22Rv1 (cell line): ENCODE measurements around the gene PPIF.
"Not testable (repeated sequence)": the region's sequence is repeated elsewhere in the genome, so short reads cannot be mapped to it uniquely, and the experiment has no call there.

Source experiments
- H3K27ac ChIP-seq: fragments of 450-650 bp; 2 replicates; pipeline ENCODE4 v1.5.1; 2017
- ZFX ChIP-seq: fragments of 450-650 bp; IDR thresholded peaks from 2 replicates; pipeline ENCODE4 v1.6.1; 2017; ENCODE audit warnings: antibody characterized with exemption, borderline replicate concordance
- TF ChIP-seq, protein P1 (sequence below): fragments of 450-650 bp; IDR thresholded peaks from 2 replicates; pipeline ENCODE4 v1.5.1; 2017; ENCODE audit warnings: mild to moderate bottlenecking

The PPIF gene

DNA sequence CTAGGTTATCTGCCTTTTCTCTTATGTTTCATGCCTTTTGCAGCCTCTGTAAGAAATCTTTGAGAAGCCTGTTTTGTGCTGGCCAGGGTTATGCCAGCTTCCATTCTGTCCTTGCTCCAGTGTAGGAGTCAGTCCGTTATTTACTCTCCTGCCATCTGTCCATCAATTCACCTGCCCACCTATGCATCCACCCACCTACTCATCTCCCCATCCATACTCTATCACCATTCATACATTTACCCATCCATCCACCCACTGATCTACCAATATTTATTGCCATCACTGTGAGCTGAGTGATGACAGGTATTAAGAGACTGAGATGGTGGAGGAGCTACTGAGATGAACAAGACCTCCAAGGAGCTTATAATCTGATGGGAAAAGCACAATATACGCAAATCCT, 12.7 kb upstream of the PPIF start:
- H3K27ac ChIP-seq = no peak overlapping the region
- TF ChIP-seq ZFX = no peak
- TF ChIP-seq, protein P1, sequence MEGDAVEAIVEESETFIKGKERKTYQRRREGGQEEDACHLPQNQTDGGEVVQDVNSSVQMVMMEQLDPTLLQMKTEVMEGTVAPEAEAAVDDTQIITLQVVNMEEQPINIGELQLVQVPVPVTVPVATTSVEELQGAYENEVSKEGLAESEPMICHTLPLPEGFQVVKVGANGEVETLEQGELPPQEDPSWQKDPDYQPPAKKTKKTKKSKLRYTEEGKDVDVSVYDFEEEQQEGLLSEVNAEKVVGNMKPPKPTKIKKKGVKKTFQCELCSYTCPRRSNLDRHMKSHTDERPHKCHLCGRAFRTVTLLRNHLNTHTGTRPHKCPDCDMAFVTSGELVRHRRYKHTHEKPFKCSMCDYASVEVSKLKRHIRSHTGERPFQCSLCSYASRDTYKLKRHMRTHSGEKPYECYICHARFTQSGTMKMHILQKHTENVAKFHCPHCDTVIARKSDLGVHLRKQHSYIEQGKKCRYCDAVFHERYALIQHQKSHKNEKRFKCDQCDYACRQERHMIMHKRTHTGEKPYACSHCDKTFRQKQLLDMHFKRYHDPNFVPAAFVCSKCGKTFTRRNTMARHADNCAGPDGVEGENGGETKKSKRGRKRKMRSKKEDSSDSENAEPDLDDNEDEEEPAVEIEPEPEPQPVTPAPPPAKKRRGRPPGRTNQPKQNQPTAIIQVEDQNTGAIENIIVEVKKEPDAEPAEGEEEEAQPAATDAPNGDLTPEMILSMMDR = no peak

DNA sequence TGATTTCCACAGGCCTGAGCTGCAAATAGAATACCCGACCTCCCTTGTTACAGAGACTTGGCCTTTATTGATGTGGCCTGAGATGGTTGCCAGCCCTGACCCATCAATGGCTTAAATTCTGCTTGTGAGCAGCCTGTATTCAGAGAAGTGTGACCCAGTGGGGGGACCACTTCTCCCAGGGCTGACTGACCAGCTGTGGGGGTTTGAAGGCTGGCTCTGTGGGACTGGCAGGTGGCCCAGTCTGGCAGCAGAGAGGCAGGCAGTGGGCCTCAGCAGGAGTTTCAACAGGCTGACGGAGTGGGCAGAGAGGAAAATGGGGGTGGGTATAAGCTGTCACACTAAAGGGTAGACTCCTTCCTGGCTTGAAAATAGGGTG, 12.2 kb upstream of the PPIF start:
- no peak overlapping the region for H3K27ac ChIP-seq
- TF ChIP-seq, protein P1 = no peak
- TF ChIP-seq ZFX = no peak

DNA sequence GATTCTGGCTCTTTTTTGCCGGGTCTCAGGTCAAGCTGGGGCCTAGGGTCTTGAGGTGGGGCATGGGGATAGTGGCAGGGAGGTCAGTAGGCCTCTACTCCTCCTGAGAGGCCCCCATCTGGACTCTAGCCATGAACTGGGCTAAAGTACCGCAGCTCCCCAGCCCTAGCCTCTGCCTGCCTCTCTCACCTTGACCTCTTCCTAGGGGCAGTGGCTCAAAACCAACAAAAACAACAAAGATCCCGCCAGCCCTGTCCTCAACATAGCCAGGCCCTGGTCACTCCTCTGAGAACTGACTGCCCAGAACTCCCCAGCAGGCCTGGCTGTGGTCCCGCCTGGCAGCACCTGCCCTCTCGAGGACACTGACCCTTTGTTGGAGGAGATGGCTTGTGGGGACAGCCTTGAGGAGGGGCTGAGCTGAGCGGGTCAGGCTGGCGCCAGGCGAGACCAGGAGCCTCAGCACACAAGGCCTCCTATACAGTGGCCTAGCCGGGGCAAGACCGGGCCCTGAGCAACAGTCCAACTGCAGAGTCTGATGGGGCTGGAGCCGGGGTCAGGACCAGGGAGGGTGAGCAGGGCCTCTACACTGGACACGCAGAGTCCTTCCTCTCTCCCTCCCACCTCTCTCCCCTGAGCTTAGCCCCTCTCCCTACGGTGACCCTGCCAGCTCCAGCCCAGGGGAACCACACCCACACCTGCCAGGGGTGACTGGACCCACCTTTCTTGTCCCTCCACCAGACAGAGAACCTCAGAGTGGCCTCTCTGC, 11.6 kb upstream of the PPIF start:
- TF ChIP-seq ZFX = no peak
- TF ChIP-seq, protein P1 = no peak
- H3K27ac ChIP-seq = no peak overlapping the region

DNA sequence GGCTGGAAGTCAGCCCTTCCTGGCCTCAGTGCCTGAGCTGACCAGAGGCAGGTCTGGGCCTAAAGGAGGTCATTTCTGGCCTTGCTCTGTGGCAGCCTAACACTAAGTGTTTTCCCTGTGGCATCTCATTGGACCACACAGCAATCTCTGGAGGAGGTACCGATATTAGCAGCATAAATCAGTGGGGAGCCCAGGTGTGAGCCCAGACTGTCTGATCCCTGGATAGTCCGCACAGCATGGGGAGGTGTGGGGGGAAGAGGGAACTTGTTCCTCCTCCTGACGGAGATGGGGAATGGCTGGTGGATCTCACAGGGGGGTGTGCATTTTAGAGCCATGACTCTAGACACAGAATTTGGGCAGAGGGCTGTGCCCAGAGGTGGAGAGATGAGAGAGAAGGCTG, 11.0 kb upstream of the PPIF start:
- no peak for TF ChIP-seq ZFX
- TF ChIP-seq, protein P1 = no peak
- H3K27ac ChIP-seq = no peak overlapping the region

- no peak for TF ChIP-seq ZFX
- TF ChIP-seq, protein P1 = no peak
- H3K27ac ChIP-seq = no peak overlapping the region
These were observed 10.5 kb upstream of the PPIF start for GRCh38 chr10:79336739-79337138.

DNA sequence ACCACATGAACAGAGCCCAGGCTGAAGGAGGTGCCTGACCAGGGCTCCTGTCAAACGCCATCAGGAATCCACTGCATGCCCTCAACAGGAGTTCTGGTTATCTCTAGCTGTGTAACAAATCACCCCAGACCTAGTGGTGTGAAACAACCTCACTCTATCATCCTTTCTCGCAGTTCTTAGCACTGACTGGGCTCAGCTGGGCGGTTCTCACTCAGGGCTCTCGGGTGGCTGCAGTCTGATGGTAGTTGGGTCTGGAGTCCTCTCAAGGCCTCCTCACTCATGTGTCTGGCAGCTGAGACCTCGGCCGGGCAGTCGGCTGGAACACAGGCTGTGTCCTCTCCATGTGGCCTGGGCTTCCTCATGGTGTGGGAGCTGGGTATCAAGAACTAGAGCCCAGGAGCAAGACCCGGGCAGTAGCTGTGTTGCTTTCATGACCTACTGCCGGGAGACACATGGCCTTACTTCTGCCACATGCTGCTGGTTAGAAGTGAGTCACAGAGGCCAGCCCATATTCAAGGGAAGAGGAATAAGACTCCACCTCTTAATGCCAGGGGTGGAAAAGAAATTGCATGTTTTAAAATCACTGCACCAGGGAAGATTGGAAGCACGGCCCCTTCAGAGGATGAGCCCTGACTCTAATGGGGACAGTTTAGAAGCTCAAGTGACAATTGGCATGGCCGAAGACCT, 9.3 kb upstream of the PPIF start:
- H3K27ac ChIP-seq = not testable (repeated sequence)

DNA sequence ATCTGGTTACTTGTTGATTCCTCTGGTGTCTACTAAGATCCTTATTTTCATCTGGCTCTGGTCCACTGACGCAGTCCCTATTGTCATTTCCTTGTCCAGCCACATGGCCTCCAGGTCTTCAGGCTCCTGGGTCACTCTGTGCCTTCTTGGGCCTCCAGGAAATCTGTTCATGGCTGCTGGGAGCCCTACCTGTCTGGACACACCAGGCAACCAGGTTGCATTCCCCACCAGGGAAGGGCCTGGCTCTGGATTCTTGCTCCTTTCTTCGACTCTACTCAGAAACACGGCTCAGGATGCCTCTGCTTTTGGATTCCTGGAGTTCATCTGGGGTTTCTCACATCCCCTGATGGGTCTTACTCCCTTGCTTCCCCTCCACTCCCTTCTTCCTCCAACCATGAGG, 8.0 kb upstream of the PPIF start:
- no peak for TF ChIP-seq ZFX
- TF ChIP-seq, protein P1 = no peak
- H3K27ac ChIP-seq = no peak overlapping the region
